HG02943 (cell line): Measurements from ENCODE around the gene NPTXR.
"Not testable (repeated sequence)": the region's sequence is repeated elsewhere in the genome, so short reads cannot be mapped to it uniquely, and the experiment has no call there.

Experiments used
- ATAC-seq: cut with Tn5 transposase; IDR thresholded peaks from one replicate; pipeline ENCODE4 v1.9.1; 2021; ENCODE audit warnings: mild to moderate bottlenecking, low read depth, moderate library complexity; ENCODE audit not compliant: unreplicated experiment

The NPTXR gene

DNA sequence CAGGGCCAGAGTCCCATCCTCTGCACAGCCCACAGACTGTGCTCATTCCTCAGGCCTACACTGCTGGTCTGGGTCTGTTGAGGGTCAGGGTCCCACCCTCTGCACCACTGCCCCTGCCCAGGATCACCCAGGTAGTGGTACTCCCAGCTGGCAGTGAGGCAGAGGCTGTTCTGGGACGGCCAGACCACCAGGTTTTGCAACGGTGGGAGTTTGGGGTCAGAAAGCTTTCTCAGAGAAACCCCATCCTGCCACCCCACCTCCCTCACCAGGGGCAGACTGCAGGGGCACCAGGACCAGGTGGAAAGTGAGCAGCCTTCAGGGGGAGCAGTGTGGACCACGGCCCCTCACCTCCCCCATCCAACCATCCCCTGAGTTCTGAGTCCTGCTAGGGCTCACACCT, 10.8 kb downstream of the NPTXR start:
- ATAC-seq: no peak

DNA sequence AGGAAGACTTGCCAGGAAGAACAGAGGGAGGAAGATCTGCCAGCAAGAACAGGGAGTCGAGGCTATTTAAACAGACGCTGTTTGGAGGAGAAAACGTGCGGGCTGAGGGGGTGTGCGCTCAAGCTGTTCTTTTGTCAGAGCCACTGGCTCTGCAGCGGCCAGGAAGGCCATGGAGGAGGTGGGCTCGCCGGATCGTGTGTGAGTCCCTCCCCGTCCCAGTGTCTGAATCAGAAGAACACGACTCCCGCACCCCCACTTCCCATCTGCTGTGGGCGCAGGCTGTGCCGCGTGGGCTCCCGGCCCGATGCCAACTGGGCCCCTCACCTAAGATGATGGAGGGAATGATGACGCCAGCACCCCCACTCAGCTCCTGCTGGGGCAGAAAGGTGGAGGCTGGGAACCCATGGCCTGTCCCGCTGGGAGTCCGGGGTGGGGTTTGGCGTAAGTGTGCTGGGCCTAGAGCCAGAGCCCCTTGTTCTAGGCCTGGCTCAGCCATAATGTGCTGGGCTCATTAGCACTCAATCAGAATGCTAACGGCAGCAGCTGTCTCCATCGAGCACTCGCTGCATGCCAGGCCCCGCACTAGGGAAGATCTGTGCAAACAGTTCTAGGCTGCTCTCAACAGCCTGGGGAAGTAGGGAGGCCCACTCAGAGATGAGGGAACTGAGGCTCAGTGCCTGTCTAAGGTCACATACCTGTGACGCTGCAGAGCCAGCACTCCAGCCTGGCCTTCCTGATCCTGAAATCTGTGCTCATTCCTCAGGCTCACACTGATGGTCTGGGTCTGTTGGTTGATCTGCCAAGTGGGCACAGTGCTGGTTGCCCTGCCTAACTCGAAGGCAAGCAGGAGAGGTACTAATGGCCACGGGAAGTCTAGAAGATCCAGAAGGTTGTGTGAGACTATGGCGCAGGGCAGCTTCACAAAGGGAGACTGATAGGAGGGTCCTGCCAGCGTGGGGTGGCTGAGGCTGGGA, 11.5 kb downstream of the NPTXR start:
- no peak for ATAC-seq

DNA sequence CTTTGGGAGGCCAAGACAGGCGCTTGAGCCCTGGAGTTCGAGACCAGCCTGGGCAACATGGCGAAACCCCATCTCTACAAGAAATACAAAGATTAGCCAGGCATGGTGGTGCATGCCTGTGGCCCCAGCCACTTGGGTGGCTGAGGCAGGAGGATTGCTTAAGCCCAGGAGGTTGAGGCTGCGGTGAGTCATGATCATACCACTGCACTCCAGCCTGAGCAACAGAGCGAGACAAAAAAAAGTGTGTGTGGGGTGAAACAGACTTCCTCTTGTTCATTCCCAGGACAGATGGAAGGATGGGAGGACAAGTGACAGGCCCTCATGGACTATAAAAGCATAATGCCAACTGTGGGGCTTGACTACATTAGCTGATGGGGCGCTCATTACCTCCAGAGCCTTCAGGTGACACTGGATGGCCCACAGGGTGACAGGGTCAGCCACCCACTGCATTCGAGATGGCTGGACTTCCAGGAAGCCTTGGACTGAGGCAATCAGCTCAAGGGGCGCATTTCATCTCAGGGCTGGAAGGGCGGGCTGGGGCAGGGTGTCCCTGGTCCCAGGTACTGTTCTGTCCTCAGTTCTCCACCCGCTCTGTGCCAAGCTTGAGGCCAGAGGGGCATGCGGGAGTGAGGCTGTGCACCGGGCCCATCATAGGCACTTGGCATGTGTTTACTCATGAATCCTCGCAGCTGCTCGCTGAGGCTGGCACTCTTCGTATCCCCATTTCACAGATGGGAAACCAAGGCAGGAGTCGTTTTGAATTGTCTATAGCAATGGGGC, 12.5 kb downstream of the NPTXR start:
- no peak for ATAC-seq

DNA sequence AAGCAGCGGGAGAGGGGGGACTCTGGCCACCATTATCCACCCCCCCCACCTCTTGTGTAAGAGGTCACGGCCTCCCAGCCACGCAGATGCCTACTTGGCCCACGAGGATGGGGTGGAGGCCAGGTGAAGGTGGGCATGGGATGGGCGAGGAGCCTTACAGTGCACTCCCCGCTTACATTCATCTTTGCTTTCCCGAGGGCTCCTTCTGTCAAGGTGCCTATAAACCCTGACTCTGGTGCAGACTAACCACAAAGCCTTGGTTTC, 13.1 kb downstream of the NPTXR start:
- ATAC-seq: no peak

GRCh38 chr22:38830026-38830844, 13.6 kb downstream of the NPTXR start:
- ATAC-seq: no peak

GRCh38 chr22:38829485-38829884, 14.3 kb downstream of the NPTXR start:
- ATAC-seq: no peak

DNA sequence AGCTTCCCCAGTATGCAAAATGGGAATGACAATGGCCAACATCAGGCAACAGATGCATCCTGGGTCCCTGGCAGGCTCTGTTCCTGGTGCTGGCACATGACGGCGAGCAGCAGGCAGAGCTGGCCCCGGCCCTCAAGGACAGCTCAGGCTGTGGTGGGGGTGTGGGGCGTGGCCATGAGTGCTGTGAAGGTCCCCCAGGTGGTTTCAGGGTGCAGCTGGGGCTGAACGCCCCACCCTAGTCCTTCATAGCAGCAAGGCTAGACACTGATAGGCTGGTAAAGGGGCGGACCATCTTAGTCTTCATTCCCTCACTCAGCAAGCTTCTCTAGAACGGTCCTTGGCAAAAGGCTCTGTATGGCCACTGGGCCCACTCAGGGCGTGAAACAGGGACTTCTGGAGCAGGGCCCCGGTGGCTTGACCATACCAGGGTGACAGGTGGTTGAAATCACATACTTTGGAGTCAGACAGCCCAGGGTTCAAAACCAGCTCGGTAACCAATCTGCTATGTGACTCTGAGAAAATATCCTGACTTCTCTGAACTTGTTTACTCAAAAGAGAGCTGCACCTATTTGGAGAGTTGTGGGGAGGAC, 15.1 kb downstream of the NPTXR start:
- no peak for ATAC-seq

DNA sequence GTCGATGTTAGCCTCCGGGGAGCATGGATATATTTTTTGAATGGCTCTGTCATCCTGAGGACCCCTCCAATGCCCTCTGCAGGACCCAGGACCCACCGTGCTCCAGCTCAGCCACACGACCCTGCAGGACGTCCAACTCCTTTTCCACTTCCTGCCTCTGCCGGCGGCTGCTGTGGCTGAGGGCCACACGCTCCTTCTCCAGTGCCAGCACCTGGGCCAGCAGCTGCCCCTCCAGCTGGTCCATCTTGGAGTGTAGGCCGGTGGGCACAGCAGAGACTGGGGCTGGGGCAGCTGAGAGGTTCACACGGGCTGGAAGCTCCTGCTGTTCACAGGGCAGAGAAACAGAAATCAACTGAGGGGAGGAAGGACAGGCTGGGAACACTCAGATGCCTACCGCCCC, 15.6 kb downstream of the NPTXR start:
- ATAC-seq: no peak

GRCh38 chr22:38827510-38827909, 16.3 kb downstream of the NPTXR start:
- no peak for ATAC-seq

GRCh38 chr22:38826801-38827200, 17.0 kb downstream of the NPTXR start:
- ATAC-seq: no peak

- ATAC-seq: no peak
These were observed 17.4 kb downstream of the NPTXR start for GRCh38 chr22:38826386-38826785.

GRCh38 chr22:38824585-38824984, 19.2 kb downstream of the NPTXR start:
- no peak for ATAC-seq

DNA sequence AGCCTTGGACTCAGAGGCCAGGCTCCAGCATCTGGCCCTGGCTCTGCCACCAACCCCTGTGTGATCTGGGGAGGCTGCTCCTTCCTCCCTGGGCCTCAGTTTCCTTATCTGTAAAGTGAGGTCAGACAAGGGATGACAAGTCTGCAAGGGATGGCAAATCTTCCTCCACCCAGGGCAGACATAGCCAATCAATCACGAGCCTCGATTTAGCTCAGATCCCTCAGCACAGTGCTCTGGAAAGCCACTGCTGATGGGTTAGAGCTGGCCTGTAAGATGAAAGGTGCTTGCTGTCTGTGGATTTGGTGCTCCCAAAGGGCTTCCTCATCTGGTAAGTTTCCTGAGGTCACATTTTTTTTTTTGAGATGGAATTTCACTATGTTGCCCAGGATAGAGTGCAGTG, 20.2 kb downstream of the NPTXR start:
- ATAC-seq: no peak

DNA sequence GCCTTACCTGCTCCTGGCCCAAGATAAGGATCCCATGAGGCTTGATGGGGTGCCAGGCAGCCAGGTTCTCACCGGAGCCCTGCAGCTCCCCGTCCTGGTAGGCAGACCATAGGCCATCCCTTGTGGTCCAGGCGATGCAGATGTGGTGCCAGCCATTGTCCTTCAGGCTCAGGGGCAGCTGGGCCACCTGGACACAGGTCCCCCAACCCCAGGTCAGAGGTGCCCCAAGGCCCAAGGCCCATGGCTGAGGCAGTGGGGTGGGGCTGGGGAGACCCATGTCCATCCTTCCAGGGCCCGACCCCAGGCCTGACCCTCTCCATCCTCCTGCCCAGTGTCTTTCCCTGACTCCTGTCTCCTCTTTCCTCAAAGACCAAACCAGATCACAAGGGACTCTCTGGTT, 20.8 kb downstream of the NPTXR start:
- no peak for ATAC-seq

DNA sequence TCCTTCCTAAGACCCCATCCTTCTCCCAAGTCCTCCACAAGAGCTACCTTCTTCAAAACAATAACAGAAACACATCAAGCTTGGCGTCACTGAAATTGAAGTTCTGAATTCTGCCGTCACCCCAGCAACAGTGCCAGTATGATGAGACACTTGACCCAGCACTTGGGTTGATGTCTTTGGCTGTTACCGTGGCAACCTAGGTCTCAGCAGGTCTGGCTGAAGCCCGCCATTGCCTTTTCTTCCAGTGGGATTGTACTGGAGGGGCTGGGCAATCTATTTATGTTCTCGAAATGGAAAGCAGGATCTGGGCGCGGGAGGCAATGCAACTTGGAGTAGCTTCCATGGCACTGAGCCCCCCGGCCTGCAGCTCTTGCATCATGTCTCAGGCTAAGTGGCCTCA, 23.8 kb downstream of the NPTXR start:
- ATAC-seq: no peak

DNA sequence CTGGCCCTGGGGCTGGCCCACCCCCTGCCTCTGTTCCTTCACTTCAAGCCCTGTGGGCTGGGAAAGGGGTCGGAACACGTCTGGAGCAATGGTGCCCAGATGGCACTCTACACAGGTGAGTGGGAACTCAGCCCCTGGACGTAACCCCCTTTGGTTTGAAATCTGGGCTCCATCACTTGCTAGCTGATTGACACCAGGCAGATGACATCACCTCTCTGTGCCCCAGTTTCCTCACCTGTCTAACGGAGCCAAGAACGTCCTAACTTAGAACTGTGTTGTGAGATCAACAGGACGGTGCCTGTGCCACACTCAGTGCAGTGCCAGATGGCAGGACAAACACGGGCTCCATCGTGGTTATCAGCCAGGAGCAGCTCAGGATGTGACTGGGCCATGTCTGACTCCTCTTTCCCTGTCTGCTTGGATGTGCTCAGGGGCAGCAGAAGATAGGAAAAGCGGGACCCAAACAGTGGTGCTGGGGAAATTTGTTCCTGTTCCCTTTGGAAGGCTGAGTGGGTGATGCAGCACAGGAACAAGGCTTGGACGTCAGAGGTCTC, 24.4 kb downstream of the NPTXR start:
- no peak for ATAC-seq

DNA sequence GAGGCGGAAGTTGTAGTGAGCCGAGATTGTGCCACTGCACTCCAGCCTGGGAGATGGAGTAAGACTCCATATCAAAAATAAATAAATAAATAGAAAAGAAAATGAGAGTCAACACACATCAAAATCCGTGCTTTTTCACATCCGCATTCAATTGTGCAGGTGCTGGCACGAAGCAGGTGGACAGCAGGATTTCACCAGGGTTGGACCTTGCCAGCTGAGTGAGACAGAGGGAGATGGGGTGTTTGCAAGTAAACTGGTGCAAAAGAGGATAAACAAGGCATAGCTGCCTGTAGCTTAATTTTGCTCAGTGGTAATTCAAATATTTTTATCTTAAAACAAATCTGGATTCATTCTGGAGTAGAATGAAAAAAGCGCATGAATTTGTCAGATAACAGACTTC, 26.6 kb downstream of the NPTXR start:
- ATAC-seq: no peak

GRCh38 chr22:38815842-38816241, 28.0 kb downstream of the NPTXR start:
- no peak for ATAC-seq

- no peak for ATAC-seq
These were observed 32.6 kb downstream of the NPTXR start for GRCh38 chr22:38811241-38811640.

DNA sequence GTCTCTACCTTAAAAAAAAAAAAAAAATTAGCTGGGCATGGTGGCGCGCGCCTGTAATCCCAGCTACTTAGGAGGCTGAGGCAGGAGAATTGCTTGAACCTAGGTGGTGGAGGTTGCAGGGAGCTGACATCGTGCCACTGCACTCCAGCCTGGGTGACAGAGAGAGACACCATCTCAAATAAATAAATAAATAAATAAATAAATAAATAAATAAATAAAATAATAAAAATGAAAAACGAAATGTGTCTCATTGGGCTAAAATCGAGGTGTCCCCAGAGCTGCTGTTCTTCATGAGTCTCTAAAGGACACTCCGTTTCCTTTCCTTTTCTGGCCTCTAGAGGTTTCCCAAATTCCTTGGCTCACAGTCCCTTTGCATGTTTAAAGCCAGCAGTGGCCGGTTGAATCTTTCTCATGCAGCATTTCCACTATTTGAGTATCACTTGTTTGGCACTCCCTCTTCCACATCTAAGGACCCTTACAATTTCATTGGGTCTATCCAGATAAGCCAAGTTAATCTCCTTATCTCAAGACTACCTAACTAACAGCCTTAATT, 38.7 kb downstream of the NPTXR start:
- ATAC-seq: not testable (repeated sequence)
